ENCODE data around the gene ACBD6.

ACBD6 gene

GRCh38 chr1:180291004-180291403 is 211.4 kb downstream of the ACBD6 start:
- no peak for DNase-seq (ENCODE audit: low spot score)

GRCh38 chr1:180290265-180291001 is 211.9 kb downstream of the ACBD6 start:
- no peak for DNase-seq (ENCODE audit: low spot score)

GRCh38 chr1:180288940-180289339 is 213.4 kb downstream of the ACBD6 start:
- DNase-seq (ENCODE audit: low spot score): no peak

- DNase-seq (ENCODE audit: low spot score): no peak
Measured at GRCh38 chr1:180287988-180288705, 214.2 kb downstream of the ACBD6 start.

- DNase-seq (ENCODE audit: low spot score): no peak
Measured at GRCh38 chr1:180286417-180286816, 216.0 kb downstream of the ACBD6 start.

GRCh38 chr1:180283098-180283497 is 219.3 kb downstream of the ACBD6 start:
- no peak for DNase-seq (ENCODE audit: low spot score)

- DNase-seq (ENCODE audit: low spot score): no peak
Measured at GRCh38 chr1:180282401-180283044, 219.9 kb downstream of the ACBD6 start.

- no peak for DNase-seq (ENCODE audit: low spot score)
Measured at GRCh38 chr1:180281490-180281889, 220.9 kb downstream of the ACBD6 start.

GRCh38 chr1:180280617-180281016 is 221.8 kb downstream of the ACBD6 start:
- no peak for DNase-seq (ENCODE audit: low spot score)

GRCh38 chr1:180279651-180280050 is 222.7 kb downstream of the ACBD6 start:
- DNase-seq (ENCODE audit: low spot score): no peak

- no peak for DNase-seq (ENCODE audit: low spot score)
Measured at GRCh38 chr1:180278596-180279395, 223.6 kb downstream of the ACBD6 start.

- no peak for DNase-seq (ENCODE audit: low spot score)
Measured at GRCh38 chr1:180278194-180278515, 224.2 kb downstream of the ACBD6 start.

GRCh38 chr1:180277476-180278193 is 224.7 kb downstream of the ACBD6 start:
- DNase-seq (ENCODE audit: low spot score): no peak

- DNase-seq (ENCODE audit: low spot score): no peak
Measured at GRCh38 chr1:180275726-180276125, 226.7 kb downstream of the ACBD6 start.

- no peak for DNase-seq (ENCODE audit: low spot score)
Measured at GRCh38 chr1:180274221-180274620, 228.2 kb downstream of the ACBD6 start.

- DNase-seq (ENCODE audit: low spot score): no peak
Measured at GRCh38 chr1:180273066-180273465, 229.3 kb downstream of the ACBD6 start.

- DNase-seq (ENCODE audit: low spot score): no peak
Measured at GRCh38 chr1:180272395-180272794, 230.0 kb downstream of the ACBD6 start.

- DNase-seq (ENCODE audit: low spot score): no peak
Measured at GRCh38 chr1:180271272-180272255, 230.8 kb downstream of the ACBD6 start.

GRCh38 chr1:180270530-180271271 is 231.7 kb downstream of the ACBD6 start:
- DNase-seq (ENCODE audit: low spot score): no peak

All from ecto neural progenitor cell (in vitro differentiated cells).